Endodermal cell (in vitro differentiated cells): ENCODE measurements around the gene YIF1A. TPM values are rescaled to one million over a fixed set of nuclear protein-coding genes. Genes with fewer than 3 reads are reported as not detected.

Experiments
- DNase-seq: peaks from one replicate; pipeline ENCODE4 v3.0.0-alpha.2; 2017
- H3K27ac ChIP-seq: 2 replicates; pipeline ENCODE4 v1.5.1; 2013; ENCODE audit warnings: mild to moderate bottlenecking, low read depth, low read length, moderate library complexity
- H3K27me3 ChIP-seq: 2 replicates; pipeline ENCODE4 v1.6.1; 2013; ENCODE audit warnings: mild to moderate bottlenecking, low read length, moderate library complexity; ENCODE audit not compliant: insufficient read depth, control insufficient read depth, poor library complexity, severe bottlenecking
- H3K36me3 ChIP-seq: 2 replicates; pipeline ENCODE4 v1.7.0; 2013; ENCODE audit warnings: mild to moderate bottlenecking, low read length, moderate library complexity; ENCODE audit not compliant: control insufficient read depth, insufficient read depth
- H3K4me1 ChIP-seq: one replicate; pipeline ENCODE4 v1.7.0; 2013; ENCODE audit warnings: low read length; ENCODE audit not compliant: control insufficient read depth, insufficient read depth
- H3K4me3 ChIP-seq: 2 replicates; pipeline ENCODE4 v1.5.1; 2013; ENCODE audit warnings: mild to moderate bottlenecking, low read length, moderate library complexity
- H3K9ac ChIP-seq: 2 replicates; pipeline ENCODE4 v1.6.1; 2013; ENCODE audit warnings: mild to moderate bottlenecking, low read length, moderate library complexity; ENCODE audit not compliant: poor library complexity, severe bottlenecking; ENCODE audit errors: extremely low read depth
- H3K9me3 ChIP-seq: 2 replicates; pipeline ENCODE4 v1.6.1; 2013; ENCODE audit warnings: mild to moderate bottlenecking, low read length, moderate library complexity; ENCODE audit not compliant: control insufficient read depth
- H3K27ac Mint-ChIP-seq: 2 replicates; pipeline ENCODE4 v1.8.0; 2020; ENCODE audit warnings: mixed read lengths
- H3K27me3 Mint-ChIP-seq: 2 replicates; pipeline ENCODE4 v1.8.0; 2021; ENCODE audit warnings: mild to moderate bottlenecking, mixed read lengths; ENCODE audit not compliant: insufficient read depth
- H3K36me3 Mint-ChIP-seq: 2 replicates; pipeline ENCODE4 v1.8.0; 2020; ENCODE audit warnings: low read depth, mixed read lengths
- H3K4me1 Mint-ChIP-seq: 2 replicates; pipeline ENCODE4 v1.8.0; 2020; ENCODE audit warnings: mixed read lengths
- H3K4me3 Mint-ChIP-seq: 2 replicates; pipeline ENCODE4 v1.8.0; 2020; ENCODE audit warnings: mild to moderate bottlenecking, moderate library complexity, mixed read lengths
- H3K9me3 Mint-ChIP-seq: 2 replicates; pipeline ENCODE4 v1.8.0; 2020; ENCODE audit warnings: mild to moderate bottlenecking, mixed read lengths
- WGBS, 2 experiments: methylation state at CpG; one replicate each; pipeline versions ENCODE4 v1.1.5 to v1.1.7; 2013; ENCODE audit warnings: missing lambda C conversion rate in 2 of 2, mixed read lengths in 1 of 2; ENCODE audit not compliant: insufficient coverage in 1 of 2, insufficient read length in 1 of 2; 5-methylcytosine and 5-hydroxymethylcytosine counted together
- total RNA-seq, 2 donors: library from RNA; stranded (reverse); fragmentation: NEBNext Ultra II Directional in 1 of 2; extraction: Animal tissue kit (Norgen Biotek cat#: 25700) in 1 of 2; gene quantifications; 2 replicates in 1 of 2; 3 replicates in 1 of 2; pipeline ENCODE4 v1.2.1, GENCODE V29; 2021
- TF ChIP-seq, protein P1 (sequence below): fragments of 200-600 bp; sonication (generic); conservative IDR thresholded peaks from 2 replicates; pipeline ENCODE4 v1.5.0; 2021; ENCODE audit warnings: antibody characterized with exemption, mild to moderate bottlenecking

YIF1A gene
- total RNA-seq, 2 donors from 2014 or later = 70.6 to 80.1 TPM

DNA sequence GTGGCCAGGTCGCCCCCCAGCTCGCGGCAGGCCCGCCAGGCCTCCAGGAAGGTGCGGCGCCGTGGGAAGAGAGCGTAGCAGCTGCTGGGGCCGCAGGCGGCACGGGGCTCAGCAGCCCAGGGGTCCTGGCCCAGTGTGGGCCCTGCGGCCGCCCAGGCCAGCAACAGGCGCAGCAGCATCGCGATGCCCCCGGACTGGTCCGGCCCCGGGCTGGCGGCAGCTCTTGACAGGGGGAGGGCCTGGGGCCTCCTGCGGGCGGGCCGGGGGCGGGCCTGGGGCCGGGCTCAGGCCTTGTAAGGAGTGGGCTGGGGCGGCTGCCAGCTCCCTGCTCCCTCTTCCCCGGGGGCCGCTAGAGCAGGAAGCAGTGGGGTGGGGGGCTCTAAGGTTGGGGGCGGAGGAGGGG is 27.9 kb upstream of the YIF1A start, which contains the start of gene CD248:
Gene CD248, minus strand, starts transcription at position 196 of the 403 bp plus-strand sequence. Its CDS starts 17 bp downstream, at position 179.
- Histone ChIP-seq H3K36me3 (no peaks in the 10 kb centered on the region), H3K27me3 (no peaks in the 10 kb centered on the region), H3K4me3 (no peak within 1 kb of the TSS), H3K4me1 (no peaks in the 10 kb centered on the region), H3K9ac (no peak within 1 kb of the TSS), H3K9me3 (no peaks in the 10 kb centered on the region), H3K27ac (peak within 1 kb of the TSS; percentile 55)
- Mint-ChIP-seq H3K27me3 (peaks cover 24% of the 10 kb centered on the region), H3K4me1 (peaks cover 9% of the 10 kb centered on the region), H3K4me3 (peak within 1 kb of the TSS; percentile 27), H3K9me3 (peaks cover 19% of the 10 kb centered on the region), H3K36me3 (no peaks in the 10 kb centered on the region), H3K27ac (no peak within 1 kb of the TSS)
- TF ChIP-seq, protein P1, sequence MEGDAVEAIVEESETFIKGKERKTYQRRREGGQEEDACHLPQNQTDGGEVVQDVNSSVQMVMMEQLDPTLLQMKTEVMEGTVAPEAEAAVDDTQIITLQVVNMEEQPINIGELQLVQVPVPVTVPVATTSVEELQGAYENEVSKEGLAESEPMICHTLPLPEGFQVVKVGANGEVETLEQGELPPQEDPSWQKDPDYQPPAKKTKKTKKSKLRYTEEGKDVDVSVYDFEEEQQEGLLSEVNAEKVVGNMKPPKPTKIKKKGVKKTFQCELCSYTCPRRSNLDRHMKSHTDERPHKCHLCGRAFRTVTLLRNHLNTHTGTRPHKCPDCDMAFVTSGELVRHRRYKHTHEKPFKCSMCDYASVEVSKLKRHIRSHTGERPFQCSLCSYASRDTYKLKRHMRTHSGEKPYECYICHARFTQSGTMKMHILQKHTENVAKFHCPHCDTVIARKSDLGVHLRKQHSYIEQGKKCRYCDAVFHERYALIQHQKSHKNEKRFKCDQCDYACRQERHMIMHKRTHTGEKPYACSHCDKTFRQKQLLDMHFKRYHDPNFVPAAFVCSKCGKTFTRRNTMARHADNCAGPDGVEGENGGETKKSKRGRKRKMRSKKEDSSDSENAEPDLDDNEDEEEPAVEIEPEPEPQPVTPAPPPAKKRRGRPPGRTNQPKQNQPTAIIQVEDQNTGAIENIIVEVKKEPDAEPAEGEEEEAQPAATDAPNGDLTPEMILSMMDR = no peak
- 46% methylated on average over 27 of the region's 29 CpGs; no CpG with 5 or more reads in 1 of the 2 experiments for WGBS, 2 experiments
- peak; percentile 81 for DNase-seq

DNA sequence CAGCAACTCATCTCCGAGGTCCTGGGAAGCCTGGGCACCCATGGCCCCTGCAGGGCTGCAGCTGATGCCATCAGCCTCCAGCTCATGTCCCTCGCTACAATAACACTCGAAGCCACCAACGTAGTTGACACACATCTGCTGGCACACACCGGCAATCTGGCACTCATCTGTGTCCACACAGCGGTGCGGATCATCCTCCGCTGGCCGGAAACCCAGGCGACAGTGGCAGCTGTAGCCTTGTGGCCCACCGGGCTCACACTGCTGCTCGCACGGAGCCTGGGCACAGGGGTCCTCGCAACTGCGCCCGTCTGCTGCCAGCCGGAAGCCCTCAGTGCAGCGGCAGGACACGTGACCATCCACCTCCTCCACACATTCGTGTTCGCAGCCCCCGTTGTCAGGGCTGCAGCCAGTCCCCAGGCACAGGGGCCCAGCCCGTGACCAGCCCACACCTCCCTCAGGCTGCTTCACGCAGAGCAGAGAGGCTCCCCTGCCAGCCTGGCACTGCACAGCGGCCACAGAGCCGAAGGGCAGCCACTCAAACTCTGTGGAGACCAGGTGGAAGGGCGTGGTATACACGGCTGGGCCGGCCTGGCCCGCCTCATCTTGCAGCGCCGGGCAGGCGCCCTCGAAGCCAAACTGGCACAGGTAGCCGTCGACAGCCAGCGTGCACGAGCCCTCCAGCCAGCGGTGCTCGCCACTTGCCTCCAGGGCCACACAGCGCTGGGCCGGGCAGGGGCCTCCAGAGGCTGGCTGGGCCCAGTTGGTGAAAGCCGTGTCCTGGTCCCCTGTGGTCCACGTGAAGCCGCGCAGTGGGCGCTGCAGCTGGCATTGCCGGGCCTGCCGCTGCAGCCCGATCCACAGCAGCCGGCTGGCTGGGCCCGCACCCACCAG is 27.2 kb upstream of the YIF1A start:
- Mint-ChIP-seq H3K27me3 (peaks cover 24% of the 10 kb centered on the region), H3K36me3 (no peaks in the 10 kb centered on the region), H3K9me3 (peaks cover 19% of the 10 kb centered on the region), H3K27ac (no peak overlapping the region), H3K4me1 (peaks cover 9% of the 10 kb centered on the region), H3K4me3 (no peak overlapping the region)
- TF ChIP-seq, protein P1 = no peak
- Histone ChIP-seq H3K9me3 (no peaks in the 10 kb centered on the region), H3K9ac (no peak overlapping the region), H3K4me3 (no peak overlapping the region), H3K4me1 (peaks cover 3% of the 10 kb centered on the region), H3K27me3 (no peaks in the 10 kb centered on the region), H3K36me3 (no peaks in the 10 kb centered on the region), H3K27ac (no peak overlapping the region)
- DNase-seq = no peak
- 91 to 93% methylated on average over 28 to 52 of the region's 52 CpGs for WGBS, 2 experiments

DNA sequence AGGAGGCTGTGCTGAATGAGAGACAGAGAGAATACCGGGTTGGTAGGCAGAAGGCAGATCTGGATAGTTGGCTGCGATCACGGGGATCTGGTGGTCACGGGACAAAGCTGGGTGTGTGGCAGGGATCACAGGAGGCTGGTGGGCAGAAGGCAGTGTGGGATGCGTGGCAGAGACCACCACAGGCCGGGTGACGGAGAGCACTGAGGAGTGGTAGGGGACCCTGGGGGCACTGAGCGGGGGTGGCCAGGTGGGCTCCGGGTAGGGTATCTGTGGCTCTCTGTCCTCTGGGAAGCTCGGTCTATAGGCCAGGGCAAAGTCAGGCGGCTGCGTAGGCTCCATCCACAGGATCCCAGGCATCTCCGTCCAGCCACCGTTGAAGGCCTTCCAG is 26.5 kb upstream of the YIF1A start:
- no peaks in the 10 kb centered on the region for H3K9me3 ChIP-seq
- no peak overlapping the region for H3K9ac ChIP-seq
- no peaks in the 10 kb centered on the region for H3K27me3 ChIP-seq
- H3K4me3 ChIP-seq = no peak overlapping the region
- no peaks in the 10 kb centered on the region for H3K36me3 ChIP-seq
- peaks cover 3% of the 10 kb centered on the region for H3K4me1 ChIP-seq
- H3K27ac ChIP-seq = no peak overlapping the region
- H3K9me3 Mint-ChIP-seq = peaks cover 19% of the 10 kb centered on the region
- TF ChIP-seq, protein P1 = no peak
- H3K4me1 Mint-ChIP-seq = peaks cover 9% of the 10 kb centered on the region
- WGBS, 2 experiments = 95% methylated on average over 10 to 14 of the region's 14 CpGs
- no peaks in the 10 kb centered on the region for H3K36me3 Mint-ChIP-seq
- no peak overlapping the region for H3K4me3 Mint-ChIP-seq
- no peak for DNase-seq
- H3K27me3 Mint-ChIP-seq = peaks cover 25% of the 10 kb centered on the region
- no peak overlapping the region for H3K27ac Mint-ChIP-seq
